NCI-H1048 (cell line): ENCODE measurements around the gene LRRK1.

ENCODE experiments used
- DNase-seq: peaks from one replicate; lab custom pipeline; 2025; lab: John Stamatoyannopoulos, UW

The LRRK1 gene

GRCh38 chr15:101057841-101058407, 138.8 kb downstream of the LRRK1 start:
- no peak for DNase-seq

GRCh38 chr15:101058735-101059134, 139.6 kb downstream of the LRRK1 start:
- no peak for DNase-seq

GRCh38 chr15:101059381-101060341, 140.5 kb downstream of the LRRK1 start:
- no peak for DNase-seq

- DNase-seq = no peak
Measured at GRCh38 chr15:101060576-101061551, 141.7 kb downstream of the LRRK1 start.

GRCh38 chr15:101062063-101062462, 142.9 kb downstream of the LRRK1 start:
- no peak for DNase-seq

GRCh38 chr15:101062471-101063171, 143.5 kb downstream of the LRRK1 start:
- no peak for DNase-seq

- no peak for DNase-seq
Measured at GRCh38 chr15:101063212-101063611, 144.1 kb downstream of the LRRK1 start.

GRCh38 chr15:101063891-101064794, 145.0 kb downstream of the LRRK1 start:
- no peak for DNase-seq

GRCh38 chr15:101064795-101065569, 145.8 kb downstream of the LRRK1 start:
- no peak for DNase-seq

- no peak for DNase-seq
Measured at GRCh38 chr15:101065570-101066221, 146.5 kb downstream of the LRRK1 start.

GRCh38 chr15:101066501-101067408, 147.6 kb downstream of the LRRK1 start:
- DNase-seq = no peak

- DNase-seq = no peak
Measured at GRCh38 chr15:101067660-101068522, 148.7 kb downstream of the LRRK1 start.

- DNase-seq = no peak
Measured at GRCh38 chr15:101068523-101068960, 149.4 kb downstream of the LRRK1 start.

- no peak for DNase-seq
Measured at GRCh38 chr15:101068961-101069653, 149.9 kb downstream of the LRRK1 start.

GRCh38 chr15:101069654-101069973, 150.5 kb downstream of the LRRK1 start:
- no peak for DNase-seq

GRCh38 chr15:101070024-101070423, 150.9 kb downstream of the LRRK1 start:
- no peak for DNase-seq
